Measurements from ENCODE around the gene RNF150.
"Not testable (repeated sequence)": the region's sequence is repeated elsewhere in the genome, so short reads cannot be mapped to it uniquely, and the experiment has no call there.

Gene RNF150

DNA sequence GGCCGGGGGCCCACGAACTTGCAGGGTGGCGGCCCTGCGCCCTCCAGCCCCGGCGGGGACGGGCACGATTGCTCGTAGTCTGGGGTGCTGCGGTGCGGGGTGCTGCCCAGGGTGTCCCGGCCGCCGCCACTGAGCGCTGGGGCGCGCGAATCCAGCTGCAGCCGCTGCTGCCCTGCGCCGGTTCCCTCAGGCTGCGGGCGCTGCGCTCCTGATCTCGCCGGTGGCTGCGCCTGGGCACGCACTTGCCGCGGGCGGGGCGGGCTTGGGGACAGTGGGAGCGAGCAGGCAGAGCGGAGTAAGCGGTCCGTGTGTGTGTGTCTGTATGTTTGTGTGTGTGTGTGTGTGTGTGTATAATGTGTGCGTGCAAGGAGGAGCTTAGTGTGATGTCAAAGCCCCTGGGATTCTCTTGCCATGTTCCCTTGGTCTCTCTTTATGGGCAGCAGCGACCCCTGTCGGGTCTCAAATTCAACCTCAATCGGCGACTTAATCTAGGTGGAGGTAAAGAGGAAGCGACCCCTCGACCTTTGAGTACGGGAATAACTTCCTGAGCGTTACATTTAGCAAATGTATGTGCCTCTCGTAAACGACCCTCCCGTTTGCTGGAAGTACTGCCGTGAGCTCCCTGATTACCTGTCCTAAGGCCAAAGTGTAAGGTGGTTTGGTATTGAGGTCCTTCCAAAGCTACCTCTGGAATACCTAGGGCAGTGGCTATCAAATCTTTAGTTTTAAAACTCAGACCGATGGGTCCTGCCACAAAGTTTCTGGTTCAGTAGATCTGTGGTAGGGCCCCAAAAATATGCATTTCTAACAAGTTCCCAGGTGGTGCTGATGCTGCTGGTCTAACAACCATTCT, at the start of gene RNF150:
TSS of gene RNF150 (minus strand) at position 324 of the 853 bp plus-strand sequence.
- peak; percentile 7 to 92 (median 62) for DNase-seq

DNA sequence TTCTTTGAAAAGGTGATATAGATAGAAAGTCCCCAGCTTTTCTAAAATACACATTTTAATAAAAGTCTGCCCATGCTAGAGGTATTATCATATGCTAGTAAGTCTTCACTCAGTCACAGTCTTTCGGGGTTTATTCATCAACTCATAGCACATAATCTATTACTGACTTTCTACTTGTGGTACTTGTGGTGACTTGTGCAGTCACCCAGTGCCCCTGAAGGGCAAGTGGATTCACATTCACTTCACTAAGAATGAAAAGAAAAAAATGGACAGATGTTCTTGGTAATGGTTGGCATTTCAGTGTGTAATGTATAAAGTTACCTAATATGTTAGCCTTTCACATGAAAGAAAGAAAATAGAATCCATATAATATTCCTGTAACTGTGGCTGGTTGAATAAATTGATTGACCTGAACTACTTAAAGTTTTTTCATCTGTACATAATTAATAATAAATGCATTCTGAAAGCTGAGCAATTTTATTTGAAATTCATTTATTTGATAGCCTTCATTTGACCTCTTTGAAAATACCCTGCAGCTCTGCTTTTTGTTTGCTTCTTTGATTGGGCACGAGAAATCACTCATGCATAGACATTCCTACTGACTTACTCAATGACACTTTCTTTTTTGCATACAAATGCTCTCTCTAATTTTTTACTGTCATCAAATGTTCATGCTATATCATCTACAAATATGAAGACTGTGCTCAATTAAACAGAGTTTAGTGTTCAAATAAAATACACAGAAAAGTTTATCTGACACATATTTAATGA, 47.9 kb upstream of the RNF150 start:
- DNase-seq: no peak

GRCh38 chr4:141179474-141180373, 46.5 kb upstream of the RNF150 start:
- no peak for DNase-seq

- DNase-seq: no peak
Measured at GRCh38 chr4:141177171-141177570, 43.9 kb upstream of the RNF150 start.

- no peak for DNase-seq
Measured at GRCh38 chr4:141174457-141174856, 41.2 kb upstream of the RNF150 start.

DNA sequence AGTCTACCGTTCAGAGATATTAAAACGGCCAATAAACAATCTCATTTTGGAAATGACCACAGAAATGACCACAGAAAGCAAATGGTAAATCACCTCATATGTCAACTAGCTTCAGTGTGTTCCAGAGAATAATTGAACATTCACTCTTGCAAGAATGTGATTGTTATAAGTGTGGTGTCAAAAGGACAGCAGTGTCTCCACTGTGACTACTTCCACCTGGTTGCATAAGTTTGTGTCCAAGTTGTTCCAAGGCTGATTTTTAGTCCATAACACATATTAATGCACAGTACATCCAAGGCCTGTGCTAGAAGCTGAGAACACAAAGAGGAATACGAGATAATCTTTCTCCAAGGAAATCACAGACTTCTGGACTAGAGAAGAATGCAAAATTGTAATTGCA, 37.4 kb upstream of the RNF150 start:
- no peak for DNase-seq

DNA sequence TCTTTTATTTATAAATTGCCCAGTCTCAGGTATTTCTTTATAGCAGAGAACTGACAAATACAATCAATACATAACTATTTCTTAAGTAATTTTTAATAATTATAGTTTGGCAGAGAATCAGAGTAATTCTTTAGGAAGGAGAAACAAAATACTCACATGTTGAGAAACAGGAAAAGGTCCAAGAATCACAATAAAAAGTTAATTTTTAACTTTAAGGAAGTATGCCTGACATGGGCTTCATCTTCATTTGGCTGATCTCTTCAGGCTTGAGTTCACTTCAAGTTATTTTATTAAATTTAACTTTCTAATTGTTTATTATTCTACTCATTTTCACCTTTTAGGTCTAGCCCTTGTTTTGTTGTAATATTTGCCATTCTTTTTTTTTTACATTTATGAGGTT, 36.1 kb upstream of the RNF150 start:
- no peak for DNase-seq

- not testable (repeated sequence) for DNase-seq
Measured at GRCh38 chr4:141165001-141165400, 31.7 kb upstream of the RNF150 start.

DNA sequence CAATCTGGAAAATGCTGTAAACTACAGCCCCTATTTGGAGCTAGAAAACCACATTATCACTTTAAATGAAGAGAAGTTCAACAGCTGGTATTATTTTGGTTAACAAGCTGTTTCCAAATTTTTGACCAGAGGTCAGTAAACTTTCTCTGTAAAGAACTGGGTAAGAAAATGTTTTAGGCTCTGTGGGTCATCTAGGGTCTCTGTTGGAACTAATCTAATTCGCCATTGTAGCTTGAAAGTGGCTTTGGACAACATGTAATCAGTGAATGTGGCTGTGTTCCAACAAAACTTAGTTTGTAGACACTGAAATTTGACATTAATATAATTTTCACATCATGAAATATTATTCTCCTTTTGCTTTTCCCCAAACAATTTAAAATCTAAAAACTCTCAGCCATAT, 25.8 kb upstream of the RNF150 start:
- no peak for DNase-seq

GRCh38 chr4:141158219-141158618, 24.9 kb upstream of the RNF150 start:
- peak in 1 of 51 donors; percentile 50 for DNase-seq

- DNase-seq: no peak
Measured at GRCh38 chr4:141155586-141155985, 22.3 kb upstream of the RNF150 start.

GRCh38 chr4:141154725-141155124, 21.5 kb upstream of the RNF150 start:
- DNase-seq: no peak

DNA sequence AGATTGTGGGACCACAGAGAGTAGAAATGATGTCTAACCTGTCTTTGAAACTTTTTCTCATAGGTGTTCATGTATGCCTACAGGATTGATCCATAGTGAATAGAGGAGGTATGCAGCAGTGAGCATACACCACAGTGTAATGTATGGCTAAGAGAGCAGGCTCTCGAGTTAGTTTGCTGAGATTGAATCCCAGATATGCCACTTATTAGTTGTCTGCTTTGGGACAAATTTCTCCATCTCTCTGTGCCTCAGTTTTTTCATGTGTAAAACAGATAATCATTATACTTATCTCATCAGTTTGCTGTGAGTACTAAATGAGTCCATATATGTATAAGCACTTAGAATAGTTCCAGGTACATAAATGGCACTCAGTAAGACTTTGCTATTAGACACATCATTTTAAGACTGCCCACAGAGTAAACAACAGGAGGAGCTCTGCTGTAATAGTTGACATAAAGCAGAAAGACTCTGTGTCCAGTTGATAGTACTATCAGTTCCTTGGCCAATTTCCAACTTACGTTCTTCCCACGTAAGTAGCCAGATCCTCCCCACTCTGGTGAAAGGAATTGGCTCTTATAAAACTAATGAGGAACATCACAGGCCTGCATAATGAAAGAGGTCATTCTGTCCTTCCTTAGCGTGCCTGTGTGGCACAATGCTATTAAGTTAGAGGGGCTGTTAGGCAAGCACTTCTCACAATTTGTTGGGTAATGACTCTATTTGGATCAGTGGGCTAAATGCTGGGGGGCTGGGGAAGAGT, 20.7 kb upstream of the RNF150 start:
- no peak for DNase-seq

DNA sequence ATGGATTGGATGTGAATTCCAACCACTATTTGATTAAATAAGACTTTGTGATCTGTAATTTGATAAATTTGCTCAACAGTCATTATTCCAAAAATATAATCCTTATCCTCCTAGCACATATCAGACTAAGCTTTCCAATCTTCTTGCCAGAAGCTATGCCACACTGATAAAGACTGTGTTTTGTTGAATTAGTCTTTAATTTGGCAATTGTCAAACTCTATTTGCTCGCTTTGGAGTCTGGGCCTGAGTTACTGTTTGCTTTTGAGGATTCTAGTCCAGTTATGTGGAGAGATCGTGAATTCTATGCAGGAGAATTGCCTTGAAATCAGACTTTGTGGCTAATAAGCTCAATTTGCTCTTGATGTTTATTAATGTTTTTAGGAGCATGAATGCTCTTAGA, 10.9 kb upstream of the RNF150 start:
- no peak for DNase-seq

- DNase-seq: no peak
Measured at GRCh38 chr4:141142423-141142822, 9.2 kb upstream of the RNF150 start.

DNA sequence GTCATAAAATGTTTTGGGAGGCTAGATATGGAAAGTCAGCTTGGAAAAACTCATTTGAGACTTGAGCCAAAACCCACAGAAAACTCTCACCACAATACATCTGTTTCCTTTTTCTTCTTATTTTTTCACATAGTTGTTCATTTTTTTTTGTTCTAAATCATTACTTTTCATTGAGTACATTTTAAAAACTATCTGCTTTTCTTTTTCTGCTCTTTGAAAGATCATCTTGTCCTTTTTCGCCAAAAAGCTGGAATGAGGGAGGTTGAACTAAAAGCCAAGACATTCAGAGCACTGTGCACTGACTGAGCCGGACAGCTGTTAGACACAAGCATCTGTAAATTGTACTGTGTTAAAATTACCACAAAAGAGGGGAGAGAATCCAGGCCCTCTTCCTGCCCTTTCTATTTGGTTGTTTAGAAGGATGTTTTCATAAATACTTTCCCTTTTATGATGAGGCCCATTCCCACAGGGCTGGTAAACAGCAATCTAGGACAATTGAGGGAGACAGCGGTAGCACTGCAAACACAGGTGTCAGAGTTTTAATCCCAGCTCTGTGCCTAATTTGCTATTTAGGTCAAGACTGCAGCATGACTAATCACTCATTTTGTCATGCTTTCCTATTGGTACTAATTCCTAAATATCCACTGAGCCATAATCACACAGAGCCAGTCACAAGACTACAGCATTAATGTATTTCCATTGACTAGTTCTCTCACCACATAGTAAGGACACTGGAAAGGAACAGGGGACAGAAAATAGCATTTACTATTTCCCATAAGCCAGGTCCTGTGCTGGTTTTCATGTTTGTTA, 7.3 kb upstream of the RNF150 start:
- no peak for DNase-seq

DNA sequence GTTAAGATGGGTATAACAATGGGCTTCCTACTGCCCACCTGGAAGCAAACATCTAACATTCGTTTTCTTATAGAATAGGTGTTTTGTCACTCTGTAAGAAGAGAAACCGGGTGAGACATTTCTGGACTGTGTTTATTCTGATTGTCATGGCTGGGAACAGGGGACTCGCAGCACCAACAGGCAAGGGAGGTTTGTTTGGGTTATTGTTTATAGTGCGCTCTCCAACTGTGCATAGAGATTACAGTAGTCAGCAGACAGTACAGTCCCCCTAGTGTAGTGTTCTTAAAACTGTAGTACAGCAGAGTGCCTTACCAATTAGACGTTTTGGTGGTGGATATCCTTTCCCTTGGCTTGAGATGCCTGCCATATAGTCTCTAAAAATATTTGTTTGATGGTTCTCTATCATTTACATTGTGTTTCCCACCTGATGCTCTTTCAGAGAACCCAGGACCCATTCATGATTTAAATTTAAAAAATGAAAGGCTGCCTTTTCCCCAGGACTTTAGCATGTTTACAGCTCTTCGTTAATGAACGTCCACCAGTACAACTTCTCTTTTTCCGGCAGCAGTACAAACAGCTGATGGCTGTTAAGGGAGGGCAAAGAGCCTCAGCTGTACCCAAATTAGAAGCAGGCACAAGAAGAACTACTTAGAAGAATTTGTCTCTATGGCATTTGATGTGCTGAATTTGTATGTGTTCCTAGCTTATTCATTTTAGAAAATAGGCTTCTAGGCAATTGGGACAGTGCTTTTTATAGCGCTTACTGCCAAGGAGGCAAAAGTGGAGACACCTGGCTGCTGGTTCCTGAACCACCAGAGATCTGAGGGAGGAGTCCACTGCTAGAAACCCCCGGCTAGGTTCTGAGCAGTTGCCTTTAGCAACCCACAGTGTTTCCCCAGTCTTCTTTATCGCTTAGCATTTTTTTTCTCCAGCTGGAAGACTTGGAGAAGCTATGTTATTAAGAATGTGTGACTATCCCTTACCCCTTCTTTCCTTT, 1.0 kb upstream of the RNF150 start:
- peak in 2 of 51 donors; percentile 10 to 34 for DNase-seq

DNA sequence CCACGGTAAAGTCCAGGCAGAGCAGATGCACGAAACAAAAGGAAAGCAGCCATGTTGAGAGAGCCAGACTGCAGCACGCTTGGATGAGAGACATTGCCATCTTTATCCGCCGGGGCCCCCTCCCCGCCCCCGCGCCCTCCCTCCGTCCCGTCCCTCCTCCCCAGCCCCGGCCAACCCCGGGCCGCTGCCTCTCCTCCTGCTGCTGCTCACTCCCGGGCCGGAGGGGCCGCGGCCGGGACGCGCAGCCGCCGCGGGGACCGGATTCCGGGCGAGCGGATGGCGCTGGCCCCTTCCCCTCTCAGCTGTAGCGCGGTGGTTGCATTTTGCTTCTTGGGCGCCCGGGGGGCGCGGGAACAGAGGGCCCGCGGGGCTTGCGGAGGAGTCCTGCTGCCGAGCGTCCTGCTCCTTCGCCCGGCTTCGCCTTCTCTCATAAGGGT, 542 bp downstream of the RNF150 start:
- DNase-seq: peak in 39 of 51 donors; percentile 1 to 66 (median 35)

Data from hypothalamus (tissue), 51 donors.